ENCODE results near the gene ZNF202. TPM values are rescaled to one million over a fixed set of nuclear protein-coding genes. Genes with fewer than 3 reads are reported as not detected.

The ZNF202 gene
- total RNA-seq, 2 experiments from 2014 or later: 6.8 to 8.0 TPM

GRCh38 chr11:123729602-123730001, 11.9 kb downstream of the ZNF202 start:
- no peak overlapping the region for H3K27ac Mint-ChIP-seq
- no peaks in the 10 kb centered on the region for H3K4me1 Mint-ChIP-seq (ENCODE audit: low read depth)

GRCh38 chr11:123725995-123726655, 15.3 kb downstream of the ZNF202 start:
- H3K27me3 ChIP-seq (ENCODE audit: control insufficient read depth in 1 of 2, insufficient read depth in 2 of 2, low read length in 2 of 2): no peaks in the 10 kb centered on the region
- ATAC-seq (ENCODE audit: poor library complexity) (no peak), DNase-seq (no peak)
- no peaks in the 10 kb centered on the region for H3K4me1 Mint-ChIP-seq (ENCODE audit: low read depth)
- ChIA-PET POLR2A (no interaction called here), CTCF (no interaction called here)
- peaks cover 65% of the 10 kb centered on the region for H3K36me3 ChIP-seq (ENCODE audit: insufficient read depth, low read length)
- no peaks in the 10 kb centered on the region for H3K27me3 Mint-ChIP-seq
- H3K9me3 Mint-ChIP-seq: peaks cover 4% of the 10 kb centered on the region
- no peak overlapping the region for H3K27ac ChIP-seq (ENCODE audit: low read depth in 1 of 2, low read length in 2 of 2)
- H3K36me3 Mint-ChIP-seq (ENCODE audit: low read depth): no peaks in the 10 kb centered on the region
- H3K4me3 Mint-ChIP-seq: no peak overlapping the region
- intact Hi-C loops (cut with DNase I, micrococcal nuclease): no loop called here
- H3K4me1 ChIP-seq (ENCODE audit: insufficient read depth, low read length): no peaks in the 10 kb centered on the region
- H3K9me3 ChIP-seq (ENCODE audit: control insufficient read depth in 1 of 2, insufficient read depth in 1 of 2, low read length in 2 of 2): peaks cover 7 to 17% of the 10 kb centered on the region in 2 experiments
- H3K4me3 ChIP-seq (ENCODE audit: low read length): no peak overlapping the region
- no peak for TF ChIP-seq CTCF (IDR thresholded peaks at IDR 0.05)
- H3K27ac Mint-ChIP-seq: no peak overlapping the region

More at GRCh38 chr11:123729602-123730001, 11.9 kb downstream of the ZNF202 start:
- no peak for ATAC-seq (ENCODE audit: poor library complexity)
- intact Hi-C loops (cut with DNase I, micrococcal nuclease): no loop called here
- H3K27ac ChIP-seq (ENCODE audit: low read depth in 1 of 2, low read length in 2 of 2): no peak overlapping the region
- peaks cover 10% of the 10 kb centered on the region for H3K36me3 Mint-ChIP-seq (ENCODE audit: low read depth)
- no peak overlapping the region for H3K4me3 ChIP-seq (ENCODE audit: low read length)
- peaks cover 7 to 17% of the 10 kb centered on the region in 2 experiments for H3K9me3 ChIP-seq (ENCODE audit: control insufficient read depth in 1 of 2, insufficient read depth in 1 of 2, low read length in 2 of 2)
- DNase-seq: no peak
- H3K27me3 ChIP-seq (ENCODE audit: control insufficient read depth in 1 of 2, insufficient read depth in 2 of 2, low read length in 2 of 2): no peaks in the 10 kb centered on the region
- peaks cover 4% of the 10 kb centered on the region for H3K9me3 Mint-ChIP-seq
- ChIA-PET CTCF (no interaction called here), POLR2A (no interaction called here)
- H3K36me3 ChIP-seq (ENCODE audit: insufficient read depth, low read length): peaks cover 73% of the 10 kb centered on the region
- no peak overlapping the region for H3K4me3 Mint-ChIP-seq
- TF ChIP-seq CTCF (IDR thresholded peaks at IDR 0.05): no peak
- no peaks in the 10 kb centered on the region for H3K27me3 Mint-ChIP-seq
- H3K4me1 ChIP-seq (ENCODE audit: insufficient read depth, low read length): no peaks in the 10 kb centered on the region

GRCh38 chr11:123719452-123719851, 22.0 kb downstream of the ZNF202 start:
- Mint-ChIP-seq H3K4me3 (no peak overlapping the region), H3K4me1 (ENCODE audit: low read depth) (no peaks in the 10 kb centered on the region), H3K27me3 (peaks cover 24% of the 10 kb centered on the region), H3K27ac (no peak overlapping the region), H3K9me3 (no peaks in the 10 kb centered on the region), H3K36me3 (ENCODE audit: low read depth) (no peaks in the 10 kb centered on the region)
- ChIA-PET POLR2A (no interaction called here), CTCF (interaction anchor here (1.1 kb wide), 1 partner anchor 8 kb away, joined by 6 read pairs; no protein-coding TSS in a partner anchor)
- Histone ChIP-seq H3K36me3 (ENCODE audit: insufficient read depth, low read length) (peaks cover 2% of the 10 kb centered on the region), H3K27me3 (ENCODE audit: control insufficient read depth in 1 of 2, insufficient read depth in 2 of 2, low read length in 2 of 2) (peaks cover 0 to 7% of the 10 kb centered on the region in 2 experiments), H3K27ac (ENCODE audit: low read depth in 1 of 2, low read length in 2 of 2) (no peak overlapping the region), H3K4me3 (ENCODE audit: low read length) (no peak overlapping the region), H3K4me1 (ENCODE audit: insufficient read depth, low read length) (no peaks in the 10 kb centered on the region), H3K9me3 (ENCODE audit: control insufficient read depth in 1 of 2, insufficient read depth in 1 of 2, low read length in 2 of 2) (no peaks in the 10 kb centered on the region)
- TF ChIP-seq CTCF (IDR thresholded peaks at IDR 0.05): no peak
- intact Hi-C loops (cut with DNase I, micrococcal nuclease): no loop called here
- no peak for ATAC-seq (ENCODE audit: poor library complexity)
- DNase-seq: no peak

Measured in CD4-positive, alpha-beta T cell (primary cell).